NCI-H1417 treated with DMSO at 0.1 percent for 48 hours (cell line): Measurements from ENCODE around the gene SUSD3.
"Not testable (repeated sequence)": the region's sequence is repeated elsewhere in the genome, so short reads cannot be mapped to it uniquely, and the experiment has no call there.

Experiments
- DNase-seq: peaks from one replicate; lab custom pipeline; 2025; lab: John Stamatoyannopoulos, UW

Gene SUSD3

GRCh38 chr9:93058355-93059010, at the start of gene SUSD3:
TSS of gene SUSD3 (plus strand) at chr9:93058701. CDS start at chr9:93058743, 42 bp downstream.
- no peak for DNase-seq

GRCh38 chr9:93009337-93010015, 49.0 kb upstream of the SUSD3 start:
- no peak for DNase-seq

GRCh38 chr9:93010056-93010455, 48.4 kb upstream of the SUSD3 start:
- no peak for DNase-seq

- DNase-seq: no peak
Measured at GRCh38 chr9:93010704-93011103, 47.8 kb upstream of the SUSD3 start.

GRCh38 chr9:93011114-93011513, 47.4 kb upstream of the SUSD3 start:
- no peak for DNase-seq

GRCh38 chr9:93012963-93013855, 45.3 kb upstream of the SUSD3 start:
- no peak for DNase-seq

- DNase-seq: no peak
Measured at GRCh38 chr9:93013856-93014582, 44.5 kb upstream of the SUSD3 start.

GRCh38 chr9:93015190-93015589, 43.3 kb upstream of the SUSD3 start:
- DNase-seq: not testable (repeated sequence)

- DNase-seq: no peak
Measured at GRCh38 chr9:93017621-93018020, 40.9 kb upstream of the SUSD3 start.

- no peak for DNase-seq
Measured at GRCh38 chr9:93020151-93020550, 38.4 kb upstream of the SUSD3 start.

- DNase-seq: no peak
Measured at GRCh38 chr9:93020771-93021670, 37.5 kb upstream of the SUSD3 start.

GRCh38 chr9:93022066-93022465, 36.4 kb upstream of the SUSD3 start:
- no peak for DNase-seq

GRCh38 chr9:93022721-93023520, 35.6 kb upstream of the SUSD3 start:
- DNase-seq: no peak

- DNase-seq: no peak
Measured at GRCh38 chr9:93023521-93023815, 35.0 kb upstream of the SUSD3 start.

- no peak for DNase-seq
Measured at GRCh38 chr9:93024646-93024910, 33.9 kb upstream of the SUSD3 start.

- DNase-seq: no peak
Measured at GRCh38 chr9:93024986-93025630, 33.4 kb upstream of the SUSD3 start.

GRCh38 chr9:93025736-93026135, 32.8 kb upstream of the SUSD3 start:
- DNase-seq: no peak

GRCh38 chr9:93026640-93027039, 31.9 kb upstream of the SUSD3 start:
- DNase-seq: no peak

- DNase-seq: no peak
Measured at GRCh38 chr9:93027750-93028149, 30.8 kb upstream of the SUSD3 start.

GRCh38 chr9:93028448-93029006, 30.0 kb upstream of the SUSD3 start:
- no peak for DNase-seq
